ENCODE data around the gene NEK1. TPM values are rescaled to one million over a fixed set of nuclear protein-coding genes. Genes with fewer than 3 reads are reported as not detected.

The NEK1 gene
- total and polyA plus RNA-seq, 2 experiments from 2014 or later, result 9.3 to 19.5 TPM

DNA sequence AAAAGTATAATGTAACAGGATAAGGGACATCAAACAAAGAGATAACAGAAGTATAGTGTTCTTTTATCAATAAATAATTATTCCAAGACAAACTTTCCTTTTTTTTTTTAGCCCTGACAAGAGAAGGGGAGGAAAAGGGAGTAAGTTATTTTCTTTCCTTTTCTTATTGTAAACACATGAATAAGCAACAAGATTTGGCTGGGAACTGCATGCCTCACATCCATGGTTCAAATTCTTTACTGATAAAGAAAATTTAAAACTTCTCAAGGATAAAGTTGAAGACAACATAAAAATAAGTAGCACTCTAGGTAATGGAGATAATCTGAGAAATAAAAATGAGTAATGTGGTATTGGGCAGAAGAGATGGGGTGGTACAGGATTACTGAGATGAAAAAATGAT is 71.6 kb downstream of the NEK1 start (continued):
- TF ChIP-seq, protein P1, sequence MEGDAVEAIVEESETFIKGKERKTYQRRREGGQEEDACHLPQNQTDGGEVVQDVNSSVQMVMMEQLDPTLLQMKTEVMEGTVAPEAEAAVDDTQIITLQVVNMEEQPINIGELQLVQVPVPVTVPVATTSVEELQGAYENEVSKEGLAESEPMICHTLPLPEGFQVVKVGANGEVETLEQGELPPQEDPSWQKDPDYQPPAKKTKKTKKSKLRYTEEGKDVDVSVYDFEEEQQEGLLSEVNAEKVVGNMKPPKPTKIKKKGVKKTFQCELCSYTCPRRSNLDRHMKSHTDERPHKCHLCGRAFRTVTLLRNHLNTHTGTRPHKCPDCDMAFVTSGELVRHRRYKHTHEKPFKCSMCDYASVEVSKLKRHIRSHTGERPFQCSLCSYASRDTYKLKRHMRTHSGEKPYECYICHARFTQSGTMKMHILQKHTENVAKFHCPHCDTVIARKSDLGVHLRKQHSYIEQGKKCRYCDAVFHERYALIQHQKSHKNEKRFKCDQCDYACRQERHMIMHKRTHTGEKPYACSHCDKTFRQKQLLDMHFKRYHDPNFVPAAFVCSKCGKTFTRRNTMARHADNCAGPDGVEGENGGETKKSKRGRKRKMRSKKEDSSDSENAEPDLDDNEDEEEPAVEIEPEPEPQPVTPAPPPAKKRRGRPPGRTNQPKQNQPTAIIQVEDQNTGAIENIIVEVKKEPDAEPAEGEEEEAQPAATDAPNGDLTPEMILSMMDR (conservative IDR thresholded peaks at IDR 0.05; ENCODE audit: low read depth in 2 of 2), result no peak

GRCh38 chr4:169530048-169530447 is 82.3 kb downstream of the NEK1 start:
- ATAC-seq (no peak), DNase-seq (ENCODE audit: low spot score) (no peak)
- no peak overlapping the region for H3K4me3 ChIP-seq
- no peaks in the 10 kb centered on the region for H3K9me2 ChIP-seq (ENCODE audit: insufficient read depth)
- no peak overlapping the region for H3K4me2 ChIP-seq
- no peaks in the 10 kb centered on the region for H3K4me1 ChIP-seq (ENCODE audit: insufficient read depth)
- H3K79me2 ChIP-seq (replicated peaks; ENCODE audit: insufficient read depth), result no peaks in the 10 kb centered on the region
- no peaks in the 10 kb centered on the region for H3K36me3 ChIP-seq (ENCODE audit: insufficient read depth)
- Mint-ChIP-seq H3K27me3 (ENCODE audit: insufficient read depth, low read depth, poor library complexity) (peaks cover 2% of the 10 kb centered on the region), H3K27ac (no peak overlapping the region), H3K4me1 (no peaks in the 10 kb centered on the region), H3K36me3 (ENCODE audit: low read depth) (no peaks in the 10 kb centered on the region; the same call in 2 of the 3 replicates), H3K4me3 (no peak overlapping the region), H3K9me3 (no peaks in the 10 kb centered on the region; the same call in 2 of the 3 replicates)
- no peak overlapping the region for H2AFZ ChIP-seq
- H4K20me1 ChIP-seq (replicated peaks; ENCODE audit: insufficient read depth), result no peaks in the 10 kb centered on the region
- H3F3A ChIP-seq (replicated peaks; ENCODE audit: low read depth), result no peaks in the 10 kb centered on the region
- no peak overlapping the region for H3K27ac ChIP-seq (ENCODE audit: low read depth)
- H3K27me3 ChIP-seq (ENCODE audit: insufficient read depth), result no peaks in the 10 kb centered on the region
- TF ChIP-seq ZNF331 (CRISPR knock-in tag; IDR thresholded peaks at IDR 0.05; ENCODE audit: low read depth) (no peak), NANOG (IDR thresholded peaks at IDR 0.05; ENCODE audit: borderline replicate concordance) (no peak), EZH2phosphoT487 (IDR thresholded peaks at IDR 0.05; ENCODE audit: unreplicated experiment) (no peak), STAT1 (IDR thresholded peaks at IDR 0.05; ENCODE audit: unreplicated experiment) (no peak), JUNB (IDR thresholded peaks at IDR 0.05; ENCODE audit: unreplicated experiment) (no peak), ZNF114 (CRISPR knock-in tag; IDR thresholded peaks at IDR 0.05) (no peak), POLR2AphosphoS5 (IDR thresholded peaks at IDR 0.05; ENCODE audit: low read depth) (no peak), EZH2 (IDR thresholded peaks at IDR 0.05; ENCODE audit: low read depth, unreplicated experiment) (no peak)
- TF ChIP-seq, protein P1 (conservative IDR thresholded peaks at IDR 0.05; ENCODE audit: low read depth in 2 of 2), result no peak
- TF ChIP-seq, protein P2, sequence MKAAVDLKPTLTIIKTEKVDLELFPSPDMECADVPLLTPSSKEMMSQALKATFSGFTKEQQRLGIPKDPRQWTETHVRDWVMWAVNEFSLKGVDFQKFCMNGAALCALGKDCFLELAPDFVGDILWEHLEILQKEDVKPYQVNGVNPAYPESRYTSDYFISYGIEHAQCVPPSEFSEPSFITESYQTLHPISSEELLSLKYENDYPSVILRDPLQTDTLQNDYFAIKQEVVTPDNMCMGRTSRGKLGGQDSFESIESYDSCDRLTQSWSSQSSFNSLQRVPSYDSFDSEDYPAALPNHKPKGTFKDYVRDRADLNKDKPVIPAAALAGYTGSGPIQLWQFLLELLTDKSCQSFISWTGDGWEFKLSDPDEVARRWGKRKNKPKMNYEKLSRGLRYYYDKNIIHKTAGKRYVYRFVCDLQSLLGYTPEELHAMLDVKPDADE (IDR thresholded peaks at IDR 0.05), result no peak
- TF ChIP-seq, protein P3, sequence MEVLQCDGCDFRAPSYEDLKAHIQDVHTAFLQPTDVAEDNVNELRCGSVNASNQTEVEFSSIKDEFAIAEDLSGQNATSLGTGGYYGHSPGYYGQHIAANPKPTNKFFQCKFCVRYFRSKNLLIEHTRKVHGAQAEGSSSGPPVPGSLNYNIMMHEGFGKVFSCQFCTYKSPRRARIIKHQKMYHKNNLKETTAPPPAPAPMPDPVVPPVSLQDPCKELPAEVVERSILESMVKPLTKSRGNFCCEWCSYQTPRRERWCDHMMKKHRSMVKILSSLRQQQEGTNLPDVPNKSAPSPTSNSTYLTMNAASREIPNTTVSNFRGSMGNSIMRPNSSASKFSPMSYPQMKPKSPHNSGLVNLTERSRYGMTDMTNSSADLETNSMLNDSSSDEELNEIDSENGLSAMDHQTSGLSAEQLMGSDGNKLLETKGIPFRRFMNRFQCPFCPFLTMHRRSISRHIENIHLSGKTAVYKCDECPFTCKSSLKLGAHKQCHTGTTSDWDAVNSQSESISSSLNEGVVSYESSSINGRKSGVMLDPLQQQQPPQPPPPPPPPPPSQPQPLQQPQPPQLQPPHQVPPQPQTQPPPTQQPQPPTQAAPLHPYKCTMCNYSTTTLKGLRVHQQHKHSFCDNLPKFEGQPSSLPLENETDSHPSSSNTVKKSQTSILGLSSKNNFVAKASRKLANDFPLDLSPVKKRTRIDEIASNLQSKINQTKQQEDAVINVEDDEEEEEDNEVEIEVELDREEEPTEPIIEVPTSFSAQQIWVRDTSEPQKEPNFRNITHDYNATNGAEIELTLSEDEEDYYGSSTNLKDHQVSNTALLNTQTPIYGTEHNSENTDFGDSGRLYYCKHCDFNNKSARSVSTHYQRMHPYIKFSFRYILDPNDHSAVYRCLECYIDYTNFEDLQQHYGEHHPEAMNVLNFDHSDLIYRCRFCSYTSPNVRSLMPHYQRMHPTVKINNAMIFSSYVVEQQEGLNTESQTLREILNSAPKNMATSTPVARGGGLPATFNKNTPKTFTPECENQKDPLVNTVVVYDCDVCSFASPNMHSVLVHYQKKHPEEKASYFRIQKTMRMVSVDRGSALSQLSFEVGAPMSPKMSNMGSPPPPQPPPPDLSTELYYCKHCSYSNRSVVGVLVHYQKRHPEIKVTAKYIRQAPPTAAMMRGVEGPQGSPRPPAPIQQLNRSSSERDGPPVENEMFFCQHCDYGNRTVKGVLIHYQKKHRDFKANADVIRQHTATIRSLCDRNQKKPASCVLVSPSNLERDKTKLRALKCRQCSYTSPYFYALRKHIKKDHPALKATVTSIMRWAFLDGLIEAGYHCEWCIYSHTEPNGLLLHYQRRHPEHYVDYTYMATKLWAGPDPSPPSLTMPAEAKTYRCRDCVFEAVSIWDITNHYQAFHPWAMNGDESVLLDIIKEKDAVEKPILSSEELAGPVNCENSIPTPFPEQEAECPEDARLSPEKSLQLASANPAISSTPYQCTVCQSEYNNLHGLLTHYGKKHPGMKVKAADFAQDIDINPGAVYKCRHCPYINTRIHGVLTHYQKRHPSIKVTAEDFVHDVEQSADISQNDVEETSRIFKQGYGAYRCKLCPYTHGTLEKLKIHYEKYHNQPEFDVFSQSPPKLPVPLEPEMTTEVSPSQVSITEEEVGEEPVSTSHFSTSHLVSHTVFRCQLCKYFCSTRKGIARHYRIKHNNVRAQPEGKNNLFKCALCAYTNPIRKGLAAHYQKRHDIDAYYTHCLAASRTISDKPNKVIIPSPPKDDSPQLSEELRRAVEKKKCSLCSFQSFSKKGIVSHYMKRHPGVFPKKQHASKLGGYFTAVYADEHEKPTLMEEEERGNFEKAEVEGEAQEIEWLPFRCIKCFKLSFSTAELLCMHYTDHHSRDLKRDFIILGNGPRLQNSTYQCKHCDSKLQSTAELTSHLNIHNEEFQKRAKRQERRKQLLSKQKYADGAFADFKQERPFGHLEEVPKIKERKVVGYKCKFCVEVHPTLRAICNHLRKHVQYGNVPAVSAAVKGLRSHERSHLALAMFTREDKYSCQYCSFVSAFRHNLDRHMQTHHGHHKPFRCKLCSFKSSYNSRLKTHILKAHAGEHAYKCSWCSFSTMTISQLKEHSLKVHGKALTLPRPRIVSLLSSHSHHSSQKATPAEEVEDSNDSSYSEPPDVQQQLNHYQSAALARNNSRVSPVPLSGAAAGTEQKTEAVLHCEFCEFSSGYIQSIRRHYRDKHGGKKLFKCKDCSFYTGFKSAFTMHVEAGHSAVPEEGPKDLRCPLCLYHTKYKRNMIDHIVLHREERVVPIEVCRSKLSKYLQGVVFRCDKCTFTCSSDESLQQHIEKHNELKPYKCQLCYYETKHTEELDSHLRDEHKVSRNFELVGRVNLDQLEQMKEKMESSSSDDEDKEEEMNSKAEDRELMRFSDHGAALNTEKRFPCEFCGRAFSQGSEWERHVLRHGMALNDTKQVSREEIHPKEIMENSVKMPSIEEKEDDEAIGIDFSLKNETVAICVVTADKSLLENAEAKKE (CRISPR knock-in tag; IDR thresholded peaks at IDR 0.05), result no peak
